ENCODE results near the gene BTBD8. TPM values are rescaled to one million over a fixed set of nuclear protein-coding genes. Genes with fewer than 3 reads are reported as not detected.
"Not testable (repeated sequence)": the region's sequence is repeated elsewhere in the genome, so short reads cannot be mapped to it uniquely, and the experiment has no call there.

Gene BTBD8
- total RNA-seq, 4 donors from 2014 or later = 0.90 to 5.7 (median 3.4) TPM

DNA sequence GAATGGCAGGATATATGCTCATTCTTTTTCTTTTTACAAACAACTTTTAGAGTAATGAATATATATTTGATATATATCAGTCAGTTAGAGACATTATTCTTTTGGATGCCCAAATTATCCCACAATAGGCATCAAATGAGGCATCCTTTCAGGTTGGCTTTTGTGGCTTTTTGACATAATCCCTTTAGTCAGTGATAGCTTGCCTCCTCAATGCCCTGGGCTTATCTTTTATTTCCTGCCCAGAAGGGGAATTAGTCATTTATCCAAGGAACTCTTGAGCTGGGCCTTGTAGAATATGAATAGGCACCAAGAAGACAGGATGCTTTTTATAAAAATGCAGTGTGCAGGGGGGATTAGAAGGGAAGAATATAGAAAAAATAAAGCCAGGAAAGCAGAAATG, 28.2 kb upstream of the BTBD8 start:
- in situ Hi-C loops (cut with MboI; ENCODE audit: low sequenced_read_pairs in 4 of 4) = no loop called here
- TF ChIP-seq CTCF (IDR thresholded peaks at IDR 0.05 in 4 of 5, conservative IDR thresholded peaks at IDR 0.05 in 1 of 5) (no peak), POLR2A (IDR thresholded peaks at IDR 0.05) (no peak)

DNA sequence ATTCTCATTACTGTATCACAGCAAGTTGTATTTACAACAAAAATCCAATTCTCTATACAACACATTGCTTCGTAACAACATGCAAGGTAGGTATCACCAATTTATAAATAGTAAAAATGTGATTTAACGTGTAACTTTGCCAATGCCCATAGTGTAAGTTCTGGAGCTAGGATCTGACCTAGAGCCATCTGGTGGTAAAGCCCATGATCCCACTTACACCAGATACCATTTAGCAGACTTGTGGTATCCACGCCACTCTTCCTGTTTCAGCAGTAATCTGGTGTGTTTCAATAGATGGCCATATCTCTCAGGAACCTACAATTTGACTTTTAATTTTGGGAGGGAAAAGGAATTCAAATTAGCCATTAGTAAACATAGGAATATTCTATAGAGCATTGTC, 15.1 kb upstream of the BTBD8 start:
- Histone ChIP-seq H3K4me1 (no peaks in the 10 kb centered on the region), H3K4me3 (no peak overlapping the region), H3K27me3 (no peaks in the 10 kb centered on the region), H3K36me3 (no peaks in the 10 kb centered on the region), H3K27ac (no peak overlapping the region), H3K9me3 (no peaks in the 10 kb centered on the region)
- ATAC-seq (no peak), DNase-seq (no peak)
- in situ Hi-C loops (cut with MboI; ENCODE audit: low sequenced_read_pairs in 4 of 4) = no loop called here
- TF ChIP-seq CTCF (IDR thresholded peaks at IDR 0.05 in 4 of 5, conservative IDR thresholded peaks at IDR 0.05 in 1 of 5) = no peak
- TF ChIP-seq POLR2A (IDR thresholded peaks at IDR 0.05) = no peak
- intact Hi-C loops (cut with DNase I; ENCODE audit: low total_unique reads) = no loop called here

More for the DNA sequence above, 28.2 kb upstream of the BTBD8 start:
- intact Hi-C loops (cut with DNase I; ENCODE audit: low total_unique reads) = no loop called here
- Histone ChIP-seq H3K9me3 (no peaks in the 10 kb centered on the region), H3K27ac (no peak overlapping the region), H3K4me1 (no peaks in the 10 kb centered on the region), H3K27me3 (no peaks in the 10 kb centered on the region), H3K4me3 (no peak overlapping the region), H3K36me3 (no peaks in the 10 kb centered on the region)
- no peak for ATAC-seq
- DNase-seq = no peak

- no peak overlapping the region for H3K27ac ChIP-seq
- intact Hi-C loops (cut with DNase I; ENCODE audit: low total_unique reads) (no loop called here), in situ Hi-C loops (cut with MboI; ENCODE audit: low sequenced_read_pairs in 4 of 4) (no loop called here)
- no peak overlapping the region for H3K4me3 ChIP-seq
- DNase-seq = no peak
- no peaks in the 10 kb centered on the region for H3K4me1 ChIP-seq
- H3K27me3 ChIP-seq = no peaks in the 10 kb centered on the region
- H3K36me3 ChIP-seq = no peaks in the 10 kb centered on the region
- TF ChIP-seq POLR2A (IDR thresholded peaks at IDR 0.05) = no peak
- TF ChIP-seq CTCF (IDR thresholded peaks at IDR 0.05 in 4 of 5, conservative IDR thresholded peaks at IDR 0.05 in 1 of 5) = no peak
- no peaks in the 10 kb centered on the region for H3K9me3 ChIP-seq
- no peak for ATAC-seq
These were observed 13.8 kb upstream of the BTBD8 start for GRCh38 chr1:92066321-92066720.

GRCh38 chr1:92070892-92071291, 9.3 kb upstream of the BTBD8 start:
- DNase-seq = no peak
- no peak overlapping the region for H3K27ac ChIP-seq
- TF ChIP-seq CTCF (IDR thresholded peaks at IDR 0.05 in 4 of 5, conservative IDR thresholded peaks at IDR 0.05 in 1 of 5) (no peak), POLR2A (IDR thresholded peaks at IDR 0.05) (no peak)
- in situ Hi-C loops (cut with MboI; ENCODE audit: low sequenced_read_pairs in 4 of 4) (no loop called here), intact Hi-C loops (cut with DNase I; ENCODE audit: low total_unique reads) (no loop called here)
- no peaks in the 10 kb centered on the region for H3K9me3 ChIP-seq
- no peak for ATAC-seq
- H3K36me3 ChIP-seq = no peaks in the 10 kb centered on the region
- no peaks in the 10 kb centered on the region for H3K27me3 ChIP-seq
- no peak overlapping the region for H3K4me3 ChIP-seq
- no peaks in the 10 kb centered on the region for H3K4me1 ChIP-seq

GRCh38 chr1:92074446-92074845, 5.7 kb upstream of the BTBD8 start:
- H3K4me1 ChIP-seq; H3K4me3 ChIP-seq; H3K9me3 ChIP-seq; H3K36me3 ChIP-seq; H3K27ac ChIP-seq; DNase-seq; ATAC-seq; in situ Hi-C loops (cut with MboI; ENCODE audit: low sequenced_read_pairs in 4 of 4); H3K27me3 ChIP-seq; intact Hi-C loops (cut with DNase I; ENCODE audit: low total_unique reads): not testable (repeated sequence)

Data from gastrocnemius medialis (tissue), 4 donors.